Measurements from ENCODE around the gene SCYL1. TPM values are rescaled to one million over a fixed set of nuclear protein-coding genes. Genes with fewer than 3 reads are reported as not detected.
A peak's percentile ranks its signal among the peaks of the same experiment; 100 is the strongest.

The SCYL1 gene
- total and polyA plus RNA-seq, 4 donors = 54.3 to 107 (median 86.5) TPM

- ATAC-seq (ENCODE audit: insufficient read depth, low FRiP score) (no peak), DNase-seq (no peak)
- Histone ChIP-seq H3K36me3 (ENCODE audit: control insufficient read depth in 4 of 4, insufficient read depth in 4 of 4, low read length in 4 of 4) (peaks cover 0 to 26% (median 24%) of the 10 kb centered on the region in 4 donors), H3K27me3 (ENCODE audit: control insufficient read depth in 3 of 3, insufficient read depth in 3 of 3, low read length in 2 of 3) (no peaks in the 10 kb centered on the region), H3K9ac (ENCODE audit: insufficient read depth in 1 of 2, low read length in 2 of 2) (no peak overlapping the region), H3K9me3 (ENCODE audit: control insufficient read depth in 4 of 4, insufficient read depth in 3 of 4, low read length in 3 of 4) (no peaks in the 10 kb centered on the region), H3K4me1 (ENCODE audit: control insufficient read depth in 5 of 5, insufficient read depth in 5 of 5, low read length in 5 of 5) (peaks cover 0 to 24% (median 13%) of the 10 kb centered on the region in 5 donors), H3K27ac (ENCODE audit: low read depth in 1 of 2, low read length in 1 of 2) (peak overlapping the region in 1 of 2 donors; percentile 28), H3K4me3 (no peak overlapping the region)
- TF ChIP-seq CTCF (IDR thresholded peaks at IDR 0.05; ENCODE audit: control extremely low read depth, extremely low read depth) = no peak
- 73 to 79% methylated on average over 9 of the region's 9 CpGs for WGBS, 2 donors
Observed at GRCh38 chr11:65552388-65552951, 27.6 kb downstream of the SCYL1 start.

GRCh38 chr11:65553301-65554001 lies 28.6 kb downstream of the SCYL1 start:
- Histone ChIP-seq H3K4me1 (ENCODE audit: control insufficient read depth in 5 of 5, insufficient read depth in 5 of 5, low read length in 5 of 5) (peaks cover 0 to 24% (median 13%) of the 10 kb centered on the region in 5 donors), H3K9ac (ENCODE audit: insufficient read depth in 1 of 2, low read length in 2 of 2) (no peak overlapping the region), H3K27ac (ENCODE audit: low read depth in 1 of 2, low read length in 1 of 2) (no peak overlapping the region), H3K36me3 (ENCODE audit: control insufficient read depth in 4 of 4, insufficient read depth in 4 of 4, low read length in 4 of 4) (peaks cover 0 to 21% (median 18%) of the 10 kb centered on the region in 4 donors), H3K4me3 (no peak overlapping the region), H3K27me3 (ENCODE audit: control insufficient read depth in 3 of 3, insufficient read depth in 3 of 3, low read length in 2 of 3) (no peaks in the 10 kb centered on the region), H3K9me3 (ENCODE audit: control insufficient read depth in 4 of 4, insufficient read depth in 3 of 4, low read length in 3 of 4) (no peaks in the 10 kb centered on the region)
- TF ChIP-seq CTCF (IDR thresholded peaks at IDR 0.05; ENCODE audit: control extremely low read depth, extremely low read depth) = no peak
- WGBS, 2 donors = 48 to 74% methylated on average over 28 to 37 of the region's 37 CpGs
- ATAC-seq (ENCODE audit: insufficient read depth, low FRiP score) (no peak), DNase-seq (no peak)

- no peaks in the 10 kb centered on the region for H3K9me3 ChIP-seq (ENCODE audit: control insufficient read depth in 4 of 4, insufficient read depth in 3 of 4, low read length in 3 of 4)
- H3K9ac ChIP-seq (ENCODE audit: insufficient read depth in 1 of 2, low read length in 2 of 2) = no peak overlapping the region
- DNase-seq = no peak
- H3K4me1 ChIP-seq (ENCODE audit: control insufficient read depth in 5 of 5, insufficient read depth in 5 of 5, low read length in 5 of 5) = peaks cover 0 to 31% (median 17%) of the 10 kb centered on the region in 5 donors
- no peak overlapping the region for H3K27ac ChIP-seq (ENCODE audit: low read depth in 1 of 2, low read length in 1 of 2)
- TF ChIP-seq CTCF (IDR thresholded peaks at IDR 0.05; ENCODE audit: control extremely low read depth, extremely low read depth) = no peak
- no peaks in the 10 kb centered on the region for H3K27me3 ChIP-seq (ENCODE audit: control insufficient read depth in 3 of 3, insufficient read depth in 3 of 3, low read length in 2 of 3)
- H3K4me3 ChIP-seq = no peak overlapping the region
- WGBS, 2 donors = 83 to 87% methylated on average over 25 to 27 of the region's 27 CpGs
- ATAC-seq (ENCODE audit: insufficient read depth, low FRiP score) = no peak
- H3K36me3 ChIP-seq (ENCODE audit: control insufficient read depth in 4 of 4, insufficient read depth in 4 of 4, low read length in 4 of 4) = peaks cover 0 to 14% (median 12%) of the 10 kb centered on the region in 4 donors
Observed at GRCh38 chr11:65554057-65554818, 29.4 kb downstream of the SCYL1 start.
